Omental fat pad (tissue), 4 donors: Measurements from ENCODE around the gene THEM5. TPM values are rescaled to one million over a fixed set of nuclear protein-coding genes. Genes with fewer than 3 reads are reported as not detected.

Source experiments
- ATAC-seq: fragments of 150-250 bp; one replicate; pipeline ENCODE4 v1.9.1; 2016; ENCODE audit warnings: mild to moderate bottlenecking, moderate library complexity; ENCODE audit not compliant: low FRiP score
- DNase-seq: peaks from one replicate; pipeline ENCODE4 v3.0.0-alpha.2; 2019; ENCODE audit warnings: low spot score
- CTCF ChIP-seq, 3 donors: fragments of 450-650 bp; IDR thresholded peaks; one replicate each; pipeline ENCODE4 v1.5.1; 2016 to 2017; ENCODE audit warnings: antibody characterized with exemption in 3 of 3, mild to moderate bottlenecking in 3 of 3, moderate library complexity in 2 of 3
- total RNA-seq, 4 donors: library from RNA; depleted of rRNA; stranded (reverse); fragments of >200 nt; gene quantifications; one replicate each; pipeline ENCODE4 v1.1.0, GENCODE V29; 2016

Gene THEM5
- total RNA-seq, 4 donors from 2014 or later, result not detected

DNA sequence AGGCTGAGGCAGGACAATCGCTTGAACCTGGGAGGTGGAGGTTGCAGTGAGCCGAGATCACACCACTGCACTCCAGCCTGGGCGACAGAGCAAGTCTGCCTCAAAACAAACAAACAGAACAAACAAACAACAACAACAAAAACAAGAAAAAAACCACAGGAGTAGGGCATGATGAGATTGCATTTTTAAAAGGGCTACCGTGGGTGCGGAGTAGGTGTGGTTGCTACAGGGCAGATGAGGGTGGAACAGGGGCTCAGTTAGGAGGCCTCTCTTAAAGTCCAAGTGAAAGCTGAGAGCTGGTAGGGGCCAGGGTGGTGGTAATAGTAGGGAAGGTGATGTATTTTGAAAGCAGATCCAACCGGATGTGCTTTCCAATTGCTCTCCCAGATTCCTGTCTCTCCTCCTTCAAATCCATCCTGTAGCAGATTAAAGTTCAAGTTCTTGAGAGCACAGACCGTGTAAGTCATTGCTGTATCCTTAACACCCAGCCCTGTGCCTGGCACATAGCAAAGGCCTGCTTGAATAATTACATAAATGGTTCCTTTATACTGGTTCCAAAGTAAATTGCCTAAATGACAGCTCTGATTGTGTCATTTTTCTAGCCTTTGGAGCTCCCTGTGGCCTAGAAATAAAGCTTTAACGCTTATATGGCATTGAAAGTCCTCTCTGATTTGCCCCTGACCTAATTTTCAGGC lies 44.1 kb downstream of the THEM5 start:
- DNase-seq (no peak), ATAC-seq (no peak)
- TF ChIP-seq CTCF (IDR thresholded peaks at IDR 0.05), result no peak

DNA sequence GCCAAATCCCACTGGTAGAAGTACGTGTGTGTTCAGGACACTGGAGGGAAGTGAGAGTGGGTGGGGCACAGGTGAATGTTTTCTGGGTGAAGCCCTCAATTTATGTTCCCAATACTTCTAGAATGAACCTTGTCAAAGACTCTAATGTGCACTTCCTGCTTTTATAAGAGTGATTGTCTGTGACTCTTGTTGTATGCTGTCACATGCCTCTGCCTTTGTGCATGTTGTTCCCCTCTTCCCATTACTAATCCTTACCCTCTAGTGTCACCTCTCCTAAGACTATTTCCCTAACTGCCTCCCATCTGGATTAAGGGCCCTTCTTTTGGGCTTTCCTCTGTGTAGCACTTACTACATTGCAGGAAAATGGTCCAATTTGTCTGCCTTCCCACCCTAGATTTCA lies 45.7 kb downstream of the THEM5 start:
- TF ChIP-seq CTCF (IDR thresholded peaks at IDR 0.05), result no peak
- DNase-seq (no peak), ATAC-seq (no peak)

DNA sequence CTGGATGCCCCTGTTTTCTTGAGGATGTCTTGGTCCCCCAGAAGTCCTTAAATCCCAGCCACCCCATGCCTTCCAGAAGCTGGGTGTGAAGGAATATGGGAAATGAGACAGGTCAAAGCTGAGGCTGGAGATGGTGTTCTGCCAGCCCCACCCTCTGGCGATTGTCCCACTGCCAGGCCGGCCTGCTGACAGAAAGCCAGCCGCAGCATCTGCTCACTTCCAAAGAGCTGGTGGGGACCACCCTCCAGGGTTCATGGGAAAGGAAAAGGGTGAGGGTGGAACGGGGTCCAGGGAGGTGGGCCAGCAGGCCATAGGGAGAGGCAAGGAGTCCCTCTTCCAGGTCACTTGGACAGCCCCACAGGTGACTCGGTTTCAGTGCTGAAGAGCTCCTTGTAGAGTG lies 46.4 kb downstream of the THEM5 start:
- no peak for TF ChIP-seq CTCF (IDR thresholded peaks at IDR 0.05)
- DNase-seq, result no peak
- ATAC-seq, result no peak

DNA sequence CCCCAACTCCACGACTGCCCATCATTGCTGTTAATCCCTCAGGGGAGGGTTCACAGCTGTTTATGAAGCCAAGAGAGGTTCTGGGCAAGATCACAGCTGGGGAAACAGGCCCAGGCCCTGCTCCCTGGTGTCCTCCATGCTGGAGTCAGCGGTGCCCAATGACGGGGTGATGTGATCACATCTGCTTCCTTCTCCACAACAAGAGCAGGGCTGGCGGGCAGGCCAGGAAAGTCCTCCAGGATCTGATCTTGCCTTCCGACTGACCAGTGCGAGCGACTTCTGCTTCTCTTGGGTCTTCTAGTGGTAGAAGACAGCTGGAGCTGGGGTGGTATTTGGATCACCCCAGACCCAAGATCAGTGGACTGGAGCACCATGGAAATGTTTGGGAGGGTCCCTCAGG lies 47.3 kb downstream of the THEM5 start:
- ATAC-seq (no peak), DNase-seq (no peak)
- no peak for TF ChIP-seq CTCF (IDR thresholded peaks at IDR 0.05)

DNA sequence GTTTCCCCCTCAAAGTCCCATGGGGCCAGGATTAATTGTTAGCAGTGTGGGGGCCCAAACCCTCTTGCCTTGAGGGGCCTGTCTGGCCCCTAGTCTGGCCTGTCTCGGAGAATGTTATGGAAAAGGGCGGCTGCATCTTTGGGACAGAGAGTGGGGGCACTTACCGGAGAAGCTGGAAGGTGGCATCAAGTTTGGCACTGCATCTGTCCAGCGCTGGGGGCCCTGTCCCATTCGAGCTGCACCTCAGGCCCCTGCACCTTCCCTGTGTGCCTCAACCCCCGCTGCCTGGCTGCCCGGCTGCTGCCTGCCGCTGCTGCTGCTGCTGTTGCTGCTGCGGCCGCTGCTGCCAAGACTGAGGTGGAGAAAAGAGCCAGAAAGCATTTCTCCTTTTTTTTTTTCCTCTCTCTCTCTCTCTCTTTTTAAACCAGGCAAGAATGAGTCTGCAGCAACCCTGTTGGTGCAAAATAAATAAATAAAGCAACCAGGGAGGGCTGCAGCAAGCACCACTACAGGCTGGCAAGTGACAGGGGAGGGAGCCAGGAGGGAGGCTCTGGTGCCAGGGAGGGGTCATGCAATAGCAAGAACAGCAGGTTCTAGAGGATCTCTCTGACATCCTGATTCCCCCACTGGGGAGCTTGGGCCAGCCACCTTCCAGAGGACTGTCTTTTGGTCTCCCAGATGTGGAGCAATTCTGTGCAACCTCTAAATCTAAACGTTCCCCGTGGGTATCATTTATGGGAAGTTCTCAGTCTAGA lies 48.3 kb downstream of the THEM5 start, which contains the start of gene LINGO4:
LINGO4 (minus strand) TSS at position 354 of the 755 bp plus-strand sequence. CDS start 2,715 bp downstream, outside the sequence.
- no peak for ATAC-seq
- no peak for TF ChIP-seq CTCF (IDR thresholded peaks at IDR 0.05)
- no peak for DNase-seq

DNA sequence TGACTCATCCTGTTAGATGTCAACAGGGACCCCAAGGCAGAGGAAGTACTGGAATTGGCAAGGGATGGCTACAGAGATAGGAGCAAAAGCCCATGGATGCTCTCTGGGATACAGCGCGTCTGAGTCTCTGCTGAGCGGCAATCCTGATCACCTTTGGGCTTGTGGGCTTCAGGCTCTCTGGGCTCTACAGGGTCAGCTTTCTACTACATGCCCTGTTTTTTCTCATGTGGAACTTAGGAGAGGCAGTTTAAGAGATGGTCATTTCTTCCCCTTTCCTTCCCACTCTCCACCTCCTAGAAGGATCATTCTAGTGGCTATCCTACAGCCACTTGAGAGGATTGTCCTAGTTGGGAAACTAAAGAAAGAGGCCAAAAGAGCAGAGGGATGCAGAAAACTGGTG lies 49.6 kb downstream of the THEM5 start:
- no peak for TF ChIP-seq CTCF (IDR thresholded peaks at IDR 0.05)
- ATAC-seq (no peak), DNase-seq (no peak)

DNA sequence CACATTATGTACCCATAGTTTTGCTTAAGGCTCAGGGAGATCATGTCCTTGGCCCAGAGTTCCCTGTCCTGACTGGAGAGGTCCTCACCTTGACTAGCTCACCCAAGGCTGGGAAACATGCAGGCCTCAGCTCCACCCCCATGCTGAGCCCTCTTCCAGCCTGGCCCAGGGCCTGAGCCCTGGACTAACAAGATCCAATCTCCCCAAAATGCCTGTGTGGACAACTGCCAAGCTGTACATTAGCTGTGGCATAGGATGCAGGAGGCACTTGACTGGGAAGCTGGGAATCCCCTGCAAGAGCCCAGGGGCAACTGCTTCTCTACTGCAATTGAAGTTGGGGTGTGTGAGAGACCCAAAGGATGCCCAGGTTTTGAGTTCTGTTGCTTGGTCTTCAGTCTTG lies 50.3 kb downstream of the THEM5 start:
- no peak for ATAC-seq
- no peak for TF ChIP-seq CTCF (IDR thresholded peaks at IDR 0.05)
- no peak for DNase-seq
